H9 (cell line): Measurements from ENCODE around the gene TMEM213. TPM values are rescaled to one million over a fixed set of nuclear protein-coding genes. Genes with fewer than 3 reads are reported as not detected.

Experiments
- DNase-seq: peaks from one replicate; pipeline ENCODE4 v3.0.0-alpha.2; 2017
- H2AFZ ChIP-seq: one replicate; pipeline ENCODE4 v1.6.1; 2013; ENCODE audit warnings: mild to moderate bottlenecking, low read length, control low read depth, moderate library complexity
- H2AK5ac ChIP-seq: 2 replicates; pipeline ENCODE4 v1.6.1; 2013; ENCODE audit warnings: low read length, control low read depth, mixed read lengths; ENCODE audit not compliant: insufficient read length
- H2BK120ac ChIP-seq: one replicate; pipeline ENCODE4 v1.6.1; 2013; ENCODE audit warnings: low read depth, mild to moderate bottlenecking, low read length, control low read depth, inconsistent platforms; ENCODE audit not compliant: poor library complexity, severe bottlenecking
- H2BK12ac ChIP-seq: 2 replicates; pipeline ENCODE4 v1.6.1; 2013; ENCODE audit warnings: low read length, control low read depth, mixed read lengths, low read depth; ENCODE audit not compliant: insufficient read length
- H2BK15ac ChIP-seq: 2 replicates; pipeline ENCODE4 v1.6.1; 2013; ENCODE audit warnings: low read depth, low read length, control low read depth
- H2BK20ac ChIP-seq: one replicate; pipeline ENCODE4 v1.6.1; 2013; ENCODE audit warnings: low read depth, mild to moderate bottlenecking, low read length, control low read depth, inconsistent platforms; ENCODE audit not compliant: poor library complexity, severe bottlenecking
- H2BK5ac ChIP-seq: 2 replicates; pipeline ENCODE4 v1.6.1; 2013; ENCODE audit warnings: low read length, control low read depth, mixed read lengths; ENCODE audit not compliant: insufficient read length
- H3K14ac ChIP-seq: 2 replicates; pipeline ENCODE4 v1.6.1; 2013; ENCODE audit warnings: low read length, control low read depth; ENCODE audit not compliant: insufficient read depth
- H3K18ac ChIP-seq: 2 replicates; pipeline ENCODE4 v1.6.1; 2013; ENCODE audit warnings: low read depth, mild to moderate bottlenecking, mixed read lengths, low read length, control low read depth; ENCODE audit not compliant: insufficient read length
- H3K23ac ChIP-seq: 2 replicates; pipeline ENCODE4 v1.6.1; 2013; ENCODE audit warnings: low read length, control low read depth, mixed read lengths, low read depth; ENCODE audit not compliant: insufficient read length
- H3K23me2 ChIP-seq: 2 replicates; pipeline ENCODE4 v1.6.1; 2013; ENCODE audit warnings: low read depth, mild to moderate bottlenecking, mixed read lengths, low read length, control low read depth; ENCODE audit not compliant: insufficient read length, poor library complexity, severe bottlenecking
- H3K27ac ChIP-seq: 2 replicates; pipeline ENCODE4 v1.5.1; 2013; ENCODE audit warnings: low read length, control low read depth, mixed read lengths, low read depth; ENCODE audit not compliant: insufficient read length
- H3K27me3 ChIP-seq: 2 replicates; pipeline ENCODE4 v1.6.1; 2013; ENCODE audit warnings: low read length, control low read depth, inconsistent platforms; ENCODE audit not compliant: insufficient read depth
- H3K4ac ChIP-seq: 2 replicates; pipeline ENCODE4 v1.6.1; 2013; ENCODE audit warnings: low read depth, mild to moderate bottlenecking, control low read depth, inconsistent platforms, low read length, moderate library complexity
- H3K4me1 ChIP-seq: 2 replicates; pipeline ENCODE4 v1.6.1; 2013; ENCODE audit warnings: low read length, control low read depth, inconsistent platforms; ENCODE audit not compliant: insufficient read depth
- H3K4me2 ChIP-seq: 2 replicates; pipeline ENCODE4 v1.6.1; 2013; ENCODE audit warnings: low read length, control low read depth, mixed read lengths; ENCODE audit not compliant: insufficient read length, insufficient read depth
- H3K56ac ChIP-seq: 2 replicates; pipeline ENCODE4 v1.6.1; 2013; ENCODE audit warnings: low read depth, mild to moderate bottlenecking, mixed read lengths, low read length, control low read depth; ENCODE audit not compliant: insufficient read length
- H3K79me1 ChIP-seq: 2 replicates; pipeline ENCODE4 v1.6.1; 2013; ENCODE audit warnings: low read depth, mild to moderate bottlenecking, moderate library complexity, low read length, control low read depth, inconsistent platforms; ENCODE audit not compliant: insufficient read depth, poor library complexity, severe bottlenecking
- H3K79me2 ChIP-seq: 2 replicates; pipeline ENCODE4 v1.6.1; 2013; ENCODE audit warnings: low read length, control low read depth, inconsistent platforms; ENCODE audit not compliant: insufficient read depth
- H3K9ac ChIP-seq: 2 replicates; pipeline ENCODE4 v1.6.1; 2013; ENCODE audit warnings: low read length, control low read depth, mixed read lengths; ENCODE audit not compliant: insufficient read length; ENCODE audit errors: extremely low read depth
- H3K9me3 ChIP-seq: one replicate; pipeline ENCODE4 v1.6.1; 2013; ENCODE audit warnings: low read depth, low read length, inconsistent platforms; ENCODE audit not compliant: control insufficient read depth
- H3T11ph ChIP-seq: one replicate; pipeline ENCODE4 v1.6.1; 2013; ENCODE audit warnings: mild to moderate bottlenecking, low read length, control low read depth, inconsistent platforms
- H4K20me1 ChIP-seq: one replicate; pipeline ENCODE4 v1.6.1; 2013; ENCODE audit not compliant: control insufficient read depth, insufficient read length, insufficient read depth
- H4K5ac ChIP-seq: 2 replicates; pipeline ENCODE4 v1.6.1; 2013; ENCODE audit warnings: low read depth, mild to moderate bottlenecking, mixed read lengths, low read length, control low read depth; ENCODE audit not compliant: insufficient read length
- H4K8ac ChIP-seq: replicated peaks from 2 replicates; pipeline ENCODE4 v1.6.1; 2013; ENCODE audit warnings: low read length, control low read depth, mixed read lengths, low read depth; ENCODE audit not compliant: insufficient read length
- H4K91ac ChIP-seq: 2 replicates; pipeline ENCODE4 v1.6.1; 2013; ENCODE audit warnings: low read depth, mild to moderate bottlenecking, moderate library complexity, mixed read lengths, low read length, control low read depth; ENCODE audit not compliant: insufficient read length
- H3K27ac Mint-ChIP-seq, 3 experiments: 2 replicates in 2 of 3; 3 replicates in 1 of 3; pipeline ENCODE4 v1.8.0; 2020 to 2021; ENCODE audit warnings: mixed read lengths in 3 of 3, mild to moderate bottlenecking in 1 of 3, moderate library complexity in 1 of 3
- H3K27me3 Mint-ChIP-seq: 2 replicates; pipeline ENCODE4 v1.8.0; 2021; ENCODE audit warnings: low read depth, mild to moderate bottlenecking, moderate library complexity, mixed read lengths
- H3K36me3 Mint-ChIP-seq, 3 experiments: 2 replicates in 2 of 3; 3 replicates in 1 of 3; pipeline ENCODE4 v1.8.0; 2020 to 2021; ENCODE audit warnings: low read depth in 3 of 3, mixed read lengths in 3 of 3; ENCODE audit not compliant: insufficient read depth in 1 of 3
- H3K4me1 Mint-ChIP-seq, 2 experiments: 2 replicates each; pipeline ENCODE4 v1.8.0; 2020; ENCODE audit warnings: mixed read lengths in 2 of 2
- H3K4me3 Mint-ChIP-seq, 2 experiments: 2 replicates in 1 of 2; 3 replicates in 1 of 2; pipeline ENCODE4 v1.8.0; 2020 to 2021; ENCODE audit warnings: mild to moderate bottlenecking in 2 of 2, mixed read lengths in 2 of 2, moderate library complexity in 1 of 2
- H3K9me3 Mint-ChIP-seq, 2 experiments: 2 replicates in 1 of 2; 3 replicates in 1 of 2; pipeline ENCODE4 v1.8.0; 2020; ENCODE audit warnings: mild to moderate bottlenecking in 2 of 2, mixed read lengths in 2 of 2, moderate library complexity in 1 of 2
- CTCF ChIP-seq: fragments of 200-600 bp; sonication (generic); conservative IDR thresholded peaks from 3 replicates; pipeline ENCODE4 v1.8.0; 2021; ENCODE audit warnings: antibody characterized with exemption, mild to moderate bottlenecking
- WGBS: extraction: QIAGEN DNeasy Blood & Tissue Kit; methylation state at CpG from one replicate; pipeline ENCODE4 v1.1.7; 2013; ENCODE audit warnings: missing lambda C conversion rate, low lambda C conversion rate, mixed read lengths; ENCODE audit not compliant: insufficient read length; ENCODE audit errors: extremely low coverage; 5-methylcytosine and 5-hydroxymethylcytosine counted together
- total RNA-seq: library from RNA; stranded (reverse); gene quantifications from 2 replicates; pipeline ENCODE4 v1.2.1, GENCODE V29; 2021

The TMEM213 gene
- total RNA-seq, 1 experiment from 2014 or later, result 0.22 TPM

- Histone ChIP-seq H3K23ac (no peak overlapping the region), H2AFZ (no peak overlapping the region)
These were observed 13.1 kb upstream of the TMEM213 start for GRCh38 chr7:138784692-138785091.

More at GRCh38 chr7:138784692-138785091, 13.1 kb upstream of the TMEM213 start:
- Mint-ChIP-seq H3K27me3 (peaks cover 2% of the 10 kb centered on the region; the same call in 1 of the 2 replicates), H3K9me3 (peaks cover 2 to 3% of the 10 kb centered on the region in 2 experiments; a peak in 2 of 5 replicates), H3K4me1 (peaks cover 6 to 7% of the 10 kb centered on the region in 2 experiments), H3K4me3 (no peak overlapping the region), H3K36me3 (no peaks in the 10 kb centered on the region; a peak in 2 of 7 replicates), H3K27ac (no peak overlapping the region)
- no peaks in the 10 kb centered on the region for H3K23me2 ChIP-seq
- no peak overlapping the region for H4K91ac ChIP-seq
- H3K27me3 ChIP-seq, result no peaks in the 10 kb centered on the region
- H3K9me3 ChIP-seq, result no peaks in the 10 kb centered on the region
- H3K79me2 ChIP-seq, result no peaks in the 10 kb centered on the region
- no peak overlapping the region for H2BK15ac ChIP-seq
- H3K18ac ChIP-seq, result no peak overlapping the region
- H3K27ac ChIP-seq, result no peak overlapping the region
- no peak overlapping the region for H2BK20ac ChIP-seq
- H3K4me1 ChIP-seq, result no peaks in the 10 kb centered on the region; the same call in 1 of the 2 replicates
- no peak overlapping the region for H3K9ac ChIP-seq
- H3K56ac ChIP-seq, result no peak overlapping the region
- H2BK120ac ChIP-seq, result no peak overlapping the region
- H2BK5ac ChIP-seq, result no peak overlapping the region
- no CpG with 5 or more reads among the region's 4 CpGs for WGBS
- no peak overlapping the region for H3K14ac ChIP-seq
- no peak for TF ChIP-seq CTCF
- no peaks in the 10 kb centered on the region for H3K79me1 ChIP-seq
- DNase-seq, result no peak
- no peak overlapping the region for H4K5ac ChIP-seq
- no peak overlapping the region for H3K4ac ChIP-seq
- H2BK12ac ChIP-seq, result no peak overlapping the region
- no peak overlapping the region for H2AK5ac ChIP-seq
- no peak overlapping the region for H3T11ph ChIP-seq
- H4K20me1 ChIP-seq, result no peaks in the 10 kb centered on the region
- no peak overlapping the region for H4K8ac ChIP-seq
- no peak overlapping the region for H3K4me2 ChIP-seq
